GM12875 (cell line): Measurements from ENCODE around the gene PTDSS2.
"Not testable (repeated sequence)": the region's sequence is repeated elsewhere in the genome, so short reads cannot be mapped to it uniquely, and the experiment has no call there.

ENCODE experiments used
- H3K4me3 ChIP-seq: one replicate; pipeline ENCODE4 v1.5.1; 2011; ENCODE audit warnings: low read depth, low read length, control low read depth
- TF ChIP-seq, protein P1 (sequence below): IDR thresholded peaks from 2 replicates; pipeline ENCODE4 v1.5.1; 2011; ENCODE audit warnings: low read depth, mild to moderate bottlenecking, control low read depth, inconsistent platforms, low read length, moderate library complexity, borderline replicate concordance; ENCODE audit not compliant: insufficient read depth

PTDSS2 gene

DNA sequence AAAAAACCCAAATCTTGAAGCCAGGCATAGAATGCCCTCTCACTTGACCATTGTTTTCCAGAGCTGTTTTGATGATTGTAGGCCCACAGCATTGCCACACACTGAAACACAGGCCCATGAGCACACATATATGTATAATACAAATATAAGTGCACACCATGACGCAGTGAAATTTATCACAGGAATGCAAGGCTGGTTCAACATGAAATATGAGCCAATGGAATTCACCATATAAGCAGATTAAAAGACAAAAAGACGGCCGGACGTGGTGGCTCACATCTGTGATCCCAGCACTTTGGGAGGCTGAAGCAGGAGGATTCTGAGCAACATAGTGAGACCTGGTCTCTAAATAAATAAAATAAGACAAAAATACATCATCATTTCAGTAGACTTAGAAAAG is 66.3 kb downstream of the PTDSS2 start:
- no peak overlapping the region for H3K4me3 ChIP-seq
- TF ChIP-seq, protein P1, sequence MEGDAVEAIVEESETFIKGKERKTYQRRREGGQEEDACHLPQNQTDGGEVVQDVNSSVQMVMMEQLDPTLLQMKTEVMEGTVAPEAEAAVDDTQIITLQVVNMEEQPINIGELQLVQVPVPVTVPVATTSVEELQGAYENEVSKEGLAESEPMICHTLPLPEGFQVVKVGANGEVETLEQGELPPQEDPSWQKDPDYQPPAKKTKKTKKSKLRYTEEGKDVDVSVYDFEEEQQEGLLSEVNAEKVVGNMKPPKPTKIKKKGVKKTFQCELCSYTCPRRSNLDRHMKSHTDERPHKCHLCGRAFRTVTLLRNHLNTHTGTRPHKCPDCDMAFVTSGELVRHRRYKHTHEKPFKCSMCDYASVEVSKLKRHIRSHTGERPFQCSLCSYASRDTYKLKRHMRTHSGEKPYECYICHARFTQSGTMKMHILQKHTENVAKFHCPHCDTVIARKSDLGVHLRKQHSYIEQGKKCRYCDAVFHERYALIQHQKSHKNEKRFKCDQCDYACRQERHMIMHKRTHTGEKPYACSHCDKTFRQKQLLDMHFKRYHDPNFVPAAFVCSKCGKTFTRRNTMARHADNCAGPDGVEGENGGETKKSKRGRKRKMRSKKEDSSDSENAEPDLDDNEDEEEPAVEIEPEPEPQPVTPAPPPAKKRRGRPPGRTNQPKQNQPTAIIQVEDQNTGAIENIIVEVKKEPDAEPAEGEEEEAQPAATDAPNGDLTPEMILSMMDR = no peak

DNA sequence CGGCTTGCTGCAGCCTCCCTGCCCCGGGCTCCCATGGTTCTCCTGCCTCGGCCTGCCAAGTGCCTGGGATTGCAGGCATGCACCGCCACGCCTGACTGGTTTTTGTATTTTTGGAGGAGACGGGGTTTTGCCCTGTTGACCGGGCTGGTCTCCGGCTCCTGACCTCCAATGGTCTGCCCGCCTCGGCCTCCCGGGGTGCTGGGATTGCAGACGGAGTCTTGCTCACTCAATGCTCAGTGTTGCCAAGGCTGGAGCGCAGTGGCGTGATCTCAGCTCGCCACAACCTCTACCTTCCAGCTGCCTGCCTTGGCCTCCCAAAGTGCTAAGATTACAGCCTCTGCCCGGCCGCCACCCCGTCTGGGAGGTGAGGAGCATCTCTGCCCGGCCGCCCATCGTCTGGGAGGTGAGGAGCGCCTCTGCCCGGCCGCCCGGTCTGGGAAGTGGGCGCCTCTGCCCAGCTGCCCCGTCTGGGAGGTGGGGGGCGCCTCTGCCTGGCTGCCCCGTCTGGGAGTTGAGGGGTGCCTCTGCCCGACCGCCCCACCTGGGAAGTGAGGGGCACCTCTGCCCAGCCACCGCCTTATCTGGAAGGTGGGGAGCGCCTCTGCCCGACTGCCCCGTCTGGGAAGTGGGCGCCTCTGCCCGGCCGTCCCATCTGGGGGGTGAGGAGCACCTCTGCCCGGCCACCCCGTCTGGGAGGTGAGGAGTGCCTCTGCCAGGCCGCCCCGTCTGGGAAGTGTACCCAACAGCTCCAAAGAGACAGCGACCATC is 67.0 kb downstream of the PTDSS2 start:
- H3K4me3 ChIP-seq = not testable (repeated sequence)

DNA sequence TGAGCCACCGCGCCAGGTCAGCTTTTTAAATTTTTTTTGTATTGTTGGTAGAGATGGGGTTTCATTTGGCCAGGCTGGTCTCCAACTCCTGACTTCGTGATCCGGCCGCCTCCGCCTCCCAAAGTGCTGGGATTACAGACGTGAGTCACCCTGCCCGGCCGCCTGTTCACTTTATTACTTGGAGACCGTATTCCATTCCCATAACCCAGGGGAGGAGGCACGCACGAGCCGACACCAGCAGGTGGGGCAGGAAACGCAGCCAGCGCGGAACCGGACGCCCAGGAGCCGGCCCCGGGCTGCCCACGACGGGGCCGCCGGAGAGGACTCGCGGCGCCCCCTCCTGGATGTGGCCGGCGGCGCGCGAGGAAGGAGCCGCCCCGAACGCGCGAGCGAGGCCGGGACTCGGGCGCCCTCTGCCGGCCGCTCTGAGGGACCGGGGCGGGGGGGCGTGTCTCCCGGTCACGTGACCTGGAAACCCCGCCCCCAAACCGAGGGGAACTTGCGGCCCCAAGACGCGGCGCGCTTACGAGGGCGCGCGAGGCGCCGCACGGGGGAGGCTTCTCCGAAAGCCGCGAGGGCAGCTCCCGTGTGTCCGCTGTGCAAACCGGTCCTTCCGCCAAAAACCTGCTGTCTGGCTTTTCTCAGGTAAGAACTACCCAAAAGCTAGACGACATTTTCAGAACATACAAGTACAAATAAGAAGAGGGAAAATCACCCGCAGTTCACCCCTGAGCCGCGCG is 68.6 kb downstream of the PTDSS2 start:
- TF ChIP-seq, protein P1 = peak; percentile 94
- H3K4me3 ChIP-seq = peak overlapping the region; percentile 21

GRCh38 chr11:520428-521176 is 70.5 kb downstream of the PTDSS2 start:
- TF ChIP-seq, protein P1 = no peak
- no peak overlapping the region for H3K4me3 ChIP-seq

DNA sequence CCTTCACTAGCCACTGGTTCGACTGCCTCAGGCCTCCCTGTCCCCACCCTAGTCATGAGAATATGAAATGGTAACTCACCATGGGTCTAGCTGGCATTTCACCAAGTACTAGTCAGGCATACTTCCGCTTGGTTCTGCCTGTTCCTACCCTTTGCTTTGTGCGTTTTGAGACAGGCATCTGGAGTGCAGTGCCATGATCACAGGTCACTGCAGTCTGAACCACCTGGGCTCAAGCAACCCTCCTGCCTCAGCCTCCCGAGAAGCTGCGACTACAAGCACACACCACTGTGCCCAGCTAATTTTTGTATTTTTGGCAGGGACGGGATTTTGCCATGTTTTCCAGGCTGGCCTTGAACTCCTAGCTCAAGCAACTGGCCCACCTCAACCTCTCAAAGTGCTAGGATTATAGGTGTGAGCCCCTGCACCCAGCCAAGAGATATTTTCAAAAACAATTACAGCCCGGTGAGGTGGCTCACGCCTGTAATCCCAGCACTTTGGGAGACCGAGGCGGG is 71.2 kb downstream of the PTDSS2 start:
- TF ChIP-seq, protein P1 = no peak
- no peak overlapping the region for H3K4me3 ChIP-seq

GRCh38 chr11:526192-526591 is 76.1 kb downstream of the PTDSS2 start:
- TF ChIP-seq, protein P1 = no peak
- no peak overlapping the region for H3K4me3 ChIP-seq

GRCh38 chr11:528166-528814 is 78.2 kb downstream of the PTDSS2 start:
- no peak overlapping the region for H3K4me3 ChIP-seq
- TF ChIP-seq, protein P1 = no peak
